A549 (cell line): ENCODE results near the gene OR2J3. TPM values are rescaled to one million over a fixed set of nuclear protein-coding genes. Genes with fewer than 3 reads are reported as not detected.

Experiments
- ATAC-seq, 2 experiments: fragments of 200-7000 bp in 1 of 2; fragments of >200 bp in 1 of 2; cut with Nextera tagmentation in 1 of 2; cut with Tn5 transposase in 1 of 2; 3 replicates each; pipeline versions ENCODE4 v1.8.0 to v1.9.1; 2018 to 2020; ENCODE audit warnings: mild to moderate bottlenecking in 1 of 2, moderate library complexity in 1 of 2
- CTCF ChIA-PET: fragments of 300-600 bp; sonication (Branson Sonifier 250); formaldehyde crosslinking; extraction: SDS; loops from one replicate; lab custom pipeline; 2021; ENCODE audit warnings: antibody characterized with exemption, inconsistent platforms; lab: Yijun Ruan, JAX
- POLR2A ChIA-PET: fragments of 350-600 bp; formaldehyde crosslinking; extraction: SDS; loops from one replicate; lab custom pipeline; 2021; ENCODE audit warnings: antibody characterized with exemption, inconsistent platforms; lab: Yijun Ruan, JAX
- DNase-seq, 2 experiments: peaks; one replicate each; pipeline versions ENCODE4 v3.0.0 to v3.0.0-alpha.2; 2011 to 2016; ENCODE audit warnings: low read depth in 1 of 2, low spot score in 1 of 2
- FAIRE-seq: peaks from 2 replicates; lab custom pipeline; 2011; peaks lifted over from hg19 to GRCh38; lab: Jason Lieb, UNC
- H3K27ac ChIP-seq, 2 experiments: fragments of >200 bp; sonication (Bioruptor Twin); formaldehyde crosslinking; 3 replicates each; pipeline ENCODE4 v1.5.1; 2016 to 2017
- H3K4me1 ChIP-seq: fragments of >200 bp; sonication (Bioruptor Twin); formaldehyde crosslinking; 3 replicates; pipeline ENCODE4 v1.6.1; 2016
- H3K4me2 ChIP-seq: fragments of >200 bp; sonication (Bioruptor Twin); formaldehyde crosslinking; 3 replicates; pipeline ENCODE4 v1.6.1; 2016
- H3K4me3 ChIP-seq: fragments of >200 bp; sonication (Bioruptor Twin); formaldehyde crosslinking; 3 replicates; pipeline ENCODE4 v1.5.1; 2016
- H3K9me3 ChIP-seq: fragments of >200 bp; sonication (Bioruptor Twin); formaldehyde crosslinking; 3 replicates; pipeline ENCODE4 v1.6.1; 2016
- ATOH8 ChIP-seq: fragments of 250-450 bp; sonication (Bioruptor Pico); IDR thresholded peaks from 2 replicates; pipeline ENCODE4 v1.5.0; 2020; ENCODE audit warnings: low read depth, mild to moderate bottlenecking, moderate library complexity
- BCL3 ChIP-seq: fragments of >200 bp; sonication (Bioruptor Twin); formaldehyde crosslinking; IDR thresholded peaks from 3 replicates; pipeline ENCODE4 v1.6.1; 2016
- CBX2 ChIP-seq: fragments of 200-600 bp; sonication (generic); IDR thresholded peaks from 2 replicates; pipeline ENCODE4 v1.6.1; 2016; ENCODE audit warnings: low read depth, mild to moderate bottlenecking, borderline replicate concordance
- EHF ChIP-seq: fragments of 250-450 bp; sonication (Bioruptor Pico); IDR thresholded peaks from 2 replicates; pipeline ENCODE4 v1.5.0; 2020; ENCODE audit warnings: mild to moderate bottlenecking
- EP300 ChIP-seq, 2 experiments: fragments of >200 bp; sonication (Bioruptor Twin); formaldehyde crosslinking; IDR thresholded peaks; 2 replicates in 1 of 2; 3 replicates in 1 of 2; pipeline ENCODE4 v1.6.1; 2016 to 2017
- ESRRA ChIP-seq: fragments of 150-350 bp; IDR thresholded peaks from 2 replicates; pipeline ENCODE4 v1.6.1; 2014; ENCODE audit warnings: mild to moderate bottlenecking, low read length, borderline replicate concordance
- GATA3 ChIP-seq: IDR thresholded peaks from 2 replicates; pipeline ENCODE4 v1.6.1; 2012; ENCODE audit warnings: borderline replicate concordance
- HDAC2 ChIP-seq: fragments of 200-600 bp; sonication (generic); IDR thresholded peaks from 2 replicates; pipeline ENCODE4 v1.6.1; 2016
- HEYL ChIP-seq: fragments of 250-450 bp; sonication (Bioruptor Pico); IDR thresholded peaks from 2 replicates; pipeline ENCODE4 v1.8.0; 2021; ENCODE audit warnings: mild to moderate bottlenecking, moderate library complexity
- HOXA7 ChIP-seq: fragments of 250-450 bp; sonication (Bioruptor Pico); IDR thresholded peaks from 2 replicates; pipeline ENCODE4 v1.5.0; 2020; ENCODE audit warnings: mild to moderate bottlenecking, moderate library complexity
- HOXB5 ChIP-seq: fragments of 250-450 bp; sonication (Bioruptor Pico); IDR thresholded peaks from 2 replicates; pipeline ENCODE4 v1.5.0; 2020; ENCODE audit warnings: mild to moderate bottlenecking, moderate library complexity
- JUN ChIP-seq, 2 experiments: fragments of >200 bp; sonication (Bioruptor Twin); formaldehyde crosslinking; IDR thresholded peaks; 2 replicates in 1 of 2; 3 replicates in 1 of 2; pipeline ENCODE4 v1.6.1; 2016 to 2017
- KDM5A ChIP-seq: fragments of 200-600 bp; sonication (generic); IDR thresholded peaks from 2 replicates; pipeline ENCODE4 v1.6.1; 2016; ENCODE audit warnings: antibody characterized with exemption, mild to moderate bottlenecking
- MAZ ChIP-seq: fragments of 150-350 bp; IDR thresholded peaks from 2 replicates; pipeline ENCODE4 v1.6.1; 2014; ENCODE audit warnings: antibody characterized with exemption, low read depth, low read length, borderline replicate concordance
- NFE2L2 ChIP-seq: fragments of 150-350 bp; conservative IDR thresholded peaks from 2 replicates; pipeline ENCODE4 v1.6.1; 2014; ENCODE audit warnings: low read length
- PBX3 ChIP-seq: IDR thresholded peaks from 2 replicates; pipeline ENCODE4 v1.6.1; 2012
- POLR2A ChIP-seq: IDR thresholded peaks from 2 replicates; pipeline ENCODE4 v1.6.1; 2012; ENCODE audit warnings: mild to moderate bottlenecking, low read length
- POLR2AphosphoS2 ChIP-seq: conservative IDR thresholded peaks from 2 replicates; pipeline ENCODE4 v1.6.1; 2012; ENCODE audit warnings: low read length, improper control_type of control experiment, inconsistent platforms
- RAD21 ChIP-seq, 2 experiments: fragments of >200 bp in 1 of 2; sonication (Bioruptor Twin) in 1 of 2; formaldehyde crosslinking in 1 of 2; IDR thresholded peaks in 1 of 2; conservative IDR thresholded peaks in 1 of 2; 2 replicates in 1 of 2; 3 replicates in 1 of 2; pipeline ENCODE4 v1.6.1; 2012 to 2018; ENCODE audit warnings: inconsistent platforms in 1 of 2
- RARB ChIP-seq: fragments of 250-450 bp; sonication (Bioruptor Pico); IDR thresholded peaks from 2 replicates; pipeline ENCODE4 v1.8.0; 2021; ENCODE audit warnings: mild to moderate bottlenecking, moderate library complexity
- RFX5 ChIP-seq: fragments of 450-650 bp; IDR thresholded peaks from 2 replicates; pipeline ENCODE4 v1.7.1; 2014; ENCODE audit warnings: antibody characterized with exemption, mild to moderate bottlenecking, moderate library complexity
- TP53 ChIP-seq: fragments of 250-450 bp; sonication (Bioruptor Pico); IDR thresholded peaks from 2 replicates; pipeline ENCODE4 v1.5.0; 2021; ENCODE audit warnings: mild to moderate bottlenecking, moderate library complexity
- ZNF302 ChIP-seq: fragments of 250-450 bp; sonication (Bioruptor Pico); IDR thresholded peaks from 2 replicates; pipeline ENCODE4 v1.9.0; 2021; ENCODE audit warnings: inconsistent platforms, mild to moderate bottlenecking, moderate library complexity
- WGBS: methylation state at CpG from one replicate; pipeline ENCODE4 v1.1.6; 2017; ENCODE audit errors: missing lambda C conversion rate; 5-methylcytosine and 5-hydroxymethylcytosine counted together
- polyA minus RNA-seq: library from RNA; depleted of rRNA, polyadenylated mRNA; stranded (reverse); fragments of >200 nt; gene quantifications from 2 replicates; pipeline ENCODE4 v1.2.3, GENCODE V29; 2011; rRNA and poly(A)+ RNA removed
- polyA plus RNA-seq, 4 experiments: library from polyadenylated mRNA; depleted of rRNA in 3 of 4; stranded (reverse); fragments of >200 nt; fragmentation: RNase III in 1 of 4; extraction: RNeasy Plus Mini Kit Qiagen cat#74134 plus additional on column Dnase treatment in 1 of 4; gene quantifications; 2 replicates in 3 of 4; 3 replicates in 1 of 4; pipeline ENCODE4 v1.2.3, GENCODE V29; 2011 to 2017
- TF ChIP-seq, protein P1 (sequence below): fragments of >200 bp; sonication (Bioruptor Twin); formaldehyde crosslinking; IDR thresholded peaks from 3 replicates; pipeline ENCODE4 v1.5.1; 2016

Gene OR2J3
- not detected in 2 replicates for polyA plus RNA-seq (2011; rRNA removed)
- polyA plus RNA-seq (2012; cell fraction: cytosol; rRNA removed): not detected in 2 replicates
- polyA plus RNA-seq (2012; cell fraction: nucleus; rRNA removed): not detected in 2 replicates
- polyA plus RNA-seq (2017; fragmentation: RNase III; extraction: RNeasy Plus Mini Kit Qiagen cat#74134 plus additional on column Dnase treatment): not detected in 3 replicates
- polyA minus RNA-seq: 0.41 TPM in 1 of 2 replicates, not detected in the other

GRCh38 chr6:29107758-29108157 is at the start of gene OR2J3:
TSS of gene OR2J3 (plus strand) at chr6:29108058. CDS start at chr6:29111891, 3,833 bp downstream.
- Histone ChIP-seq H3K4me1 (no peaks in the 10 kb centered on the region), H3K4me3 (no peak within 1 kb of the TSS), H3K4me2 (no peak within 1 kb of the TSS), H3K27ac (no peak within 1 kb of the TSS), H3K9me3 (no peaks in the 10 kb centered on the region)
- ChIA-PET CTCF (no interaction called here), POLR2A (no interaction called here)
- DNase-seq (no peak), FAIRE-seq (no peak), ATAC-seq (no peak)
- TF ChIP-seq HOXB5 (CRISPR knock-in tag): no peak
- TF ChIP-seq PBX3: no peak
- TF ChIP-seq NFE2L2: no peak
- no peak for TF ChIP-seq ZNF302 (CRISPR knock-in tag)
- no peak for TF ChIP-seq JUN (IDR thresholded peaks at IDR 0.05)
- no peak for TF ChIP-seq HDAC2
- TF ChIP-seq EHF (CRISPR knock-in tag): no peak
- no peak for TF ChIP-seq ATOH8 (CRISPR knock-in tag)
- no peak for TF ChIP-seq RFX5
- TF ChIP-seq EP300 (IDR thresholded peaks at IDR 0.05): no peak
- no peak for TF ChIP-seq MAZ
- 0% methylated on average over 1 of the region's 1 CpG for WGBS

GRCh38 chr6:29071831-29072723 is 35.8 kb upstream of the OR2J3 start:
- peak; percentile 36 to 65 for DNase-seq
- Histone ChIP-seq H3K27ac (no peak overlapping the region), H3K9me3 (no peaks in the 10 kb centered on the region), H3K4me3 (no peak overlapping the region), H3K4me2 (no peak overlapping the region), H3K4me1 (no peaks in the 10 kb centered on the region)
- no peak for FAIRE-seq
- ATAC-seq: peak; percentile 93 to 97
- WGBS: 12% methylated on average over 9 of the region's 9 CpGs
- CTCF ChIA-PET: interaction anchor here (0.7 to 1.7 kb wide), 3 partner anchors 35 to 546 kb away, joined by 3 read pairs; no protein-coding TSS in a partner anchor
- TF ChIP-seq HOXA7 (no peak), PBX3 (no peak), POLR2AphosphoS2 (no peak), TP53 (CRISPR knock-in tag) (no peak), RAD21 (conservative IDR thresholded peaks at IDR 0.05 in 1 of 2, IDR thresholded peaks at IDR 0.05 in 1 of 2) (peak in 1 of 2 experiments; percentile 38; a peak in 2 of 5 replicates), RARB (no peak), KDM5A (no peak), POLR2A (no peak), CBX2 (no peak), ESRRA (no peak), GATA3 (no peak), HEYL (CRISPR knock-in tag) (no peak), EP300 (IDR thresholded peaks at IDR 0.05) (no peak), BCL3 (no peak)
- TF ChIP-seq, protein P1, sequence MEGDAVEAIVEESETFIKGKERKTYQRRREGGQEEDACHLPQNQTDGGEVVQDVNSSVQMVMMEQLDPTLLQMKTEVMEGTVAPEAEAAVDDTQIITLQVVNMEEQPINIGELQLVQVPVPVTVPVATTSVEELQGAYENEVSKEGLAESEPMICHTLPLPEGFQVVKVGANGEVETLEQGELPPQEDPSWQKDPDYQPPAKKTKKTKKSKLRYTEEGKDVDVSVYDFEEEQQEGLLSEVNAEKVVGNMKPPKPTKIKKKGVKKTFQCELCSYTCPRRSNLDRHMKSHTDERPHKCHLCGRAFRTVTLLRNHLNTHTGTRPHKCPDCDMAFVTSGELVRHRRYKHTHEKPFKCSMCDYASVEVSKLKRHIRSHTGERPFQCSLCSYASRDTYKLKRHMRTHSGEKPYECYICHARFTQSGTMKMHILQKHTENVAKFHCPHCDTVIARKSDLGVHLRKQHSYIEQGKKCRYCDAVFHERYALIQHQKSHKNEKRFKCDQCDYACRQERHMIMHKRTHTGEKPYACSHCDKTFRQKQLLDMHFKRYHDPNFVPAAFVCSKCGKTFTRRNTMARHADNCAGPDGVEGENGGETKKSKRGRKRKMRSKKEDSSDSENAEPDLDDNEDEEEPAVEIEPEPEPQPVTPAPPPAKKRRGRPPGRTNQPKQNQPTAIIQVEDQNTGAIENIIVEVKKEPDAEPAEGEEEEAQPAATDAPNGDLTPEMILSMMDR: peak; percentile 33
- POLR2A ChIA-PET: no interaction called here
